Astrocyte (in vitro differentiated cells and primary cell): ENCODE results near the gene RNGTT. TPM values are rescaled to one million over a fixed set of nuclear protein-coding genes. Genes with fewer than 3 reads are reported as not detected.

Source experiments
- DNase-seq: peaks from one replicate; pipeline ENCODE4 v3.0.0-alpha.2; 2010; ENCODE audit warnings: low read depth
- FAIRE-seq: peaks from 2 replicates; lab custom pipeline; 2011; peaks lifted over from hg19 to GRCh38; lab: Jason Lieb, UNC
- H2AFZ ChIP-seq: 2 replicates; pipeline ENCODE4 v1.6.0; 2012; ENCODE audit warnings: low read depth, low read length, inconsistent platforms
- H3K27ac ChIP-seq: 2 replicates; pipeline ENCODE4 v1.5.1; 2011; ENCODE audit warnings: low read depth, low read length, inconsistent platforms
- H3K27me3 ChIP-seq: 2 replicates; pipeline ENCODE4 v1.6.0; 2011; ENCODE audit warnings: low read length, inconsistent platforms; ENCODE audit not compliant: insufficient read depth
- H3K36me3 ChIP-seq: 2 replicates; pipeline ENCODE4 v1.5.1; 2011; ENCODE audit warnings: low read length, inconsistent platforms; ENCODE audit not compliant: insufficient read depth
- H3K4me1 ChIP-seq: 2 replicates; pipeline ENCODE4 v1.5.1; 2011; ENCODE audit warnings: low read length, inconsistent platforms; ENCODE audit not compliant: insufficient read depth
- H3K4me2 ChIP-seq: 2 replicates; pipeline ENCODE4 v1.6.0; 2012; ENCODE audit warnings: low read length, inconsistent platforms
- H3K4me3 ChIP-seq: 2 replicates; pipeline ENCODE4 v1.5.1; 2011; ENCODE audit warnings: low read depth, mild to moderate bottlenecking, low read length, inconsistent platforms; ENCODE audit not compliant: insufficient read depth
- H3K79me2 ChIP-seq: 2 replicates; pipeline ENCODE4 v1.6.0; 2012; ENCODE audit warnings: mild to moderate bottlenecking, low read length, inconsistent platforms; ENCODE audit not compliant: insufficient read depth
- H3K9ac ChIP-seq: 2 replicates; pipeline ENCODE4 v1.6.0; 2012; ENCODE audit warnings: mild to moderate bottlenecking, low read length, inconsistent platforms
- H3K9me3 ChIP-seq: 2 replicates; pipeline ENCODE4 v1.5.1; 2012; ENCODE audit warnings: low read depth, mild to moderate bottlenecking, low read length, inconsistent platforms; ENCODE audit not compliant: insufficient read depth
- H4K20me1 ChIP-seq: 2 replicates; pipeline ENCODE4 v1.6.0; 2012; ENCODE audit warnings: low read length, inconsistent platforms; ENCODE audit not compliant: insufficient read depth
- H3K27ac Mint-ChIP-seq: one replicate; pipeline ENCODE4 v1.8.0; 2021; ENCODE audit warnings: mild to moderate bottlenecking, mixed read lengths; ENCODE audit not compliant: unreplicated experiment
- H3K27me3 Mint-ChIP-seq: one replicate; pipeline ENCODE4 v1.8.0; 2021; ENCODE audit warnings: low read depth, mixed read lengths; ENCODE audit not compliant: unreplicated experiment
- H3K36me3 Mint-ChIP-seq: one replicate; pipeline ENCODE4 v1.8.0; 2021; ENCODE audit warnings: low read depth, mixed read lengths; ENCODE audit not compliant: unreplicated experiment
- H3K4me1 Mint-ChIP-seq: one replicate; pipeline ENCODE4 v1.8.0; 2021; ENCODE audit warnings: low read depth, mixed read lengths; ENCODE audit not compliant: unreplicated experiment
- H3K4me3 Mint-ChIP-seq: one replicate; pipeline ENCODE4 v1.8.0; 2021; ENCODE audit warnings: mild to moderate bottlenecking, moderate library complexity, mixed read lengths; ENCODE audit not compliant: unreplicated experiment
- H3K9me3 Mint-ChIP-seq: one replicate; pipeline ENCODE4 v1.8.0; 2021; ENCODE audit warnings: mild to moderate bottlenecking, mixed read lengths; ENCODE audit not compliant: unreplicated experiment
- CTCF ChIP-seq: IDR thresholded peaks from 2 replicates; pipeline ENCODE4 v1.5.1; 2011; ENCODE audit warnings: low read depth, mild to moderate bottlenecking, inconsistent platforms, low read length, moderate library complexity; ENCODE audit not compliant: insufficient read depth
- EZH2 ChIP-seq: IDR thresholded peaks from 2 replicates; pipeline ENCODE4 v1.6.1; 2012; ENCODE audit warnings: mild to moderate bottlenecking, low read length, inconsistent platforms; ENCODE audit not compliant: insufficient read depth
- total RNA-seq: library from RNA; stranded (reverse); gene quantifications from 2 replicates; pipeline ENCODE4 v1.2.1, GENCODE V29; 2021

RNGTT gene
- total RNA-seq, 1 donor from 2014 or later, result 16.0 TPM

GRCh38 chr6:88748141-88748540, 215.3 kb downstream of the RNGTT start:
- no peak for DNase-seq
- no peak overlapping the region for H3K4me3 ChIP-seq

GRCh38 chr6:88741939-88742338, 221.5 kb downstream of the RNGTT start:
- no peak overlapping the region for H3K4me2 ChIP-seq
- FAIRE-seq (no peak), DNase-seq (no peak)
- Mint-ChIP-seq H3K4me1 (no peaks in the 10 kb centered on the region), H3K27me3 (no peaks in the 10 kb centered on the region), H3K9me3 (no peaks in the 10 kb centered on the region), H3K4me3 (no peak overlapping the region), H3K36me3 (peaks cover 3% of the 10 kb centered on the region), H3K27ac (no peak overlapping the region)
- no peak overlapping the region for H2AFZ ChIP-seq
- H3K36me3 ChIP-seq, result no peaks in the 10 kb centered on the region
- H3K27ac ChIP-seq, result no peak overlapping the region
- no peaks in the 10 kb centered on the region for H3K4me1 ChIP-seq
- no peak for TF ChIP-seq EZH2
- no peak for TF ChIP-seq CTCF
- H3K9ac ChIP-seq, result no peak overlapping the region
- H4K20me1 ChIP-seq, result no peaks in the 10 kb centered on the region
- no peak overlapping the region for H3K4me3 ChIP-seq
- H3K79me2 ChIP-seq, result no peaks in the 10 kb centered on the region
- H3K27me3 ChIP-seq, result no peaks in the 10 kb centered on the region
- no peaks in the 10 kb centered on the region for H3K9me3 ChIP-seq

More at GRCh38 chr6:88748141-88748540, 215.3 kb downstream of the RNGTT start:
- no peak overlapping the region for H3K4me2 ChIP-seq
- H3K27me3 Mint-ChIP-seq, result no peaks in the 10 kb centered on the region
- no peak overlapping the region for H3K4me3 Mint-ChIP-seq
- H3K9me3 Mint-ChIP-seq, result no peaks in the 10 kb centered on the region
- no peaks in the 10 kb centered on the region for H3K9me3 ChIP-seq
- H3K4me1 ChIP-seq, result no peaks in the 10 kb centered on the region
- H3K27ac Mint-ChIP-seq, result no peak overlapping the region
- no peak overlapping the region for H3K27ac ChIP-seq
- H3K27me3 ChIP-seq, result no peaks in the 10 kb centered on the region
- H2AFZ ChIP-seq, result no peak overlapping the region
- H4K20me1 ChIP-seq, result no peaks in the 10 kb centered on the region
- H3K9ac ChIP-seq, result no peak overlapping the region
- no peaks in the 10 kb centered on the region for H3K36me3 Mint-ChIP-seq
- no peaks in the 10 kb centered on the region for H3K36me3 ChIP-seq
- FAIRE-seq, result no peak
- H3K4me1 Mint-ChIP-seq, result no peaks in the 10 kb centered on the region
- no peaks in the 10 kb centered on the region for H3K79me2 ChIP-seq
- no peak for TF ChIP-seq EZH2
- no peak for TF ChIP-seq CTCF

- Mint-ChIP-seq H3K4me3 (no peak overlapping the region), H3K36me3 (peaks cover 7% of the 10 kb centered on the region), H3K9me3 (no peaks in the 10 kb centered on the region), H3K27me3 (no peaks in the 10 kb centered on the region), H3K27ac (no peak overlapping the region), H3K4me1 (no peaks in the 10 kb centered on the region)
- DNase-seq (no peak), FAIRE-seq (no peak)
- H3K36me3 ChIP-seq, result no peaks in the 10 kb centered on the region
- TF ChIP-seq CTCF, result no peak
- TF ChIP-seq EZH2, result no peak
- no peak overlapping the region for H3K4me3 ChIP-seq
- H2AFZ ChIP-seq, result no peak overlapping the region
- no peaks in the 10 kb centered on the region for H3K79me2 ChIP-seq
- no peak overlapping the region for H3K27ac ChIP-seq
- H3K9ac ChIP-seq, result no peak overlapping the region
- no peaks in the 10 kb centered on the region for H4K20me1 ChIP-seq
- H3K4me2 ChIP-seq, result no peak overlapping the region
- H3K4me1 ChIP-seq, result no peaks in the 10 kb centered on the region
- H3K9me3 ChIP-seq, result no peaks in the 10 kb centered on the region
- no peaks in the 10 kb centered on the region for H3K27me3 ChIP-seq
Observed at GRCh38 chr6:88741071-88741470, 222.3 kb downstream of the RNGTT start.
